HCT116 (cell line): ENCODE measurements around the gene SDR42E2. TPM values are rescaled to one million over a fixed set of nuclear protein-coding genes. Genes with fewer than 3 reads are reported as not detected.

Experiments used
- ATAC-seq: fragments of 200-7000 bp; cut with Tn5 transposase; 2 replicates; pipeline ENCODE4 v1.9.1; 2020; ENCODE audit warnings: mild to moderate bottlenecking, moderate library complexity
- BruUV-seq: library from RNA; stranded (reverse); fragments of 400-500 nt; replicated peaks from 2 replicates; lab custom pipeline; 2021; lab: Mats Ljungman, UMichigan
- CTCF ChIA-PET: fragments of 300-600 bp; sonication (Branson Sonifier 250); formaldehyde crosslinking; loops from one replicate; lab custom pipeline; 2021; ENCODE audit warnings: antibody characterized with exemption; lab: Charles Lee
- POLR2A ChIA-PET: fragments of 300-600, 350-600 bp; sonication (Branson Sonifier 250); formaldehyde crosslinking; loops from one replicate; lab custom pipeline; 2021; ENCODE audit warnings: antibody characterized with exemption; lab: Charles Lee
- RAD21 ChIA-PET, 2 experiments: fragments of 300-600 bp; sonication (Branson Sonifier 250); formaldehyde crosslinking; loops; one replicate each; lab custom pipeline; 2023; ENCODE audit warnings: low total read pairs in 2 of 2; ENCODE audit not compliant: uncharacterized antibody in 2 of 2, unreplicated experiment in 2 of 2, low non-redundant PET in 1 of 2; lab: Charles Lee
- DNase-seq: peaks from one replicate; pipeline ENCODE4 v3.0.0-alpha.2; 2010; ENCODE audit warnings: low read depth, low spot score
- H2AFZ ChIP-seq: fragments of 200-600 bp; shearing (Covaris generic), sonication (generic); 2 replicates; pipeline ENCODE4 v1.6.1; 2017; ENCODE audit warnings: low read depth, mixed run types, mixed read lengths, antibody characterized with exemption, low read length; ENCODE audit not compliant: poor library complexity, severe bottlenecking
- H3K27ac ChIP-seq: 2 replicates; pipeline ENCODE4 v1.5.1; 2012; ENCODE audit warnings: low read depth, low read length
- H3K27me3 ChIP-seq: fragments of 200-600 bp; sonication (generic); 2 replicates; pipeline ENCODE4 v1.6.1; 2016; ENCODE audit warnings: mixed run types, low read length, mixed read lengths; ENCODE audit not compliant: insufficient read depth
- H3K36me3 ChIP-seq, 2 experiments: fragments of 200-500 bp in 1 of 2; fragments of 200-600 bp in 1 of 2; sonication (Bioruptor generic) in 1 of 2; sonication (generic) in 1 of 2; 2 replicates each; pipeline versions ENCODE4 v1.5.1 to v1.6.1; 2014 to 2016; ENCODE audit warnings: low read length in 2 of 2, inconsistent platforms in 1 of 2, mixed read lengths in 1 of 2, mixed run types in 1 of 2; ENCODE audit not compliant: insufficient read depth in 2 of 2, control insufficient read depth in 1 of 2
- H3K4me1 ChIP-seq, 2 experiments: fragments of 200-600 bp in 1 of 2; sonication (generic) in 1 of 2; 2 replicates each; pipeline versions ENCODE4 v1.5.1 to v1.6.1; 2012 to 2017; ENCODE audit warnings: low read length in 2 of 2, inconsistent platforms in 1 of 2, mild to moderate bottlenecking in 1 of 2, mixed read lengths in 1 of 2, mixed run types in 1 of 2, moderate library complexity in 1 of 2; ENCODE audit not compliant: insufficient read depth in 2 of 2, control insufficient read depth in 1 of 2
- H3K4me2 ChIP-seq: fragments of 200-600 bp; sonication (generic); 2 replicates; pipeline ENCODE4 v1.6.1; 2017; ENCODE audit warnings: mixed run types, low read length, mixed read lengths
- H3K4me3 ChIP-seq, 2 experiments: fragments of 200-600 bp in 1 of 2; sonication (generic) in 1 of 2; replicated peaks in 1 of 2; 2 replicates each; pipeline ENCODE4 v1.5.1; 2011 to 2016; ENCODE audit warnings: low read length in 2 of 2, control low read depth in 1 of 2, low read depth in 1 of 2, mild to moderate bottlenecking in 1 of 2, mixed read lengths in 1 of 2, mixed run types in 1 of 2
- H3K79me2 ChIP-seq: fragments of 200-600 bp; sonication (generic); 2 replicates; pipeline ENCODE4 v1.6.1; 2017; ENCODE audit warnings: mild to moderate bottlenecking, mixed run types, low read length, moderate library complexity, mixed read lengths; ENCODE audit not compliant: insufficient read depth
- H3K9ac ChIP-seq: fragments of 200-600 bp; sonication (generic); 2 replicates; pipeline ENCODE4 v1.6.1; 2016; ENCODE audit warnings: low read length, mixed read lengths
- H3K9me2 ChIP-seq: fragments of 200-600 bp; sonication (generic), shearing (Covaris generic); 2 replicates; pipeline ENCODE4 v1.6.1; 2017; ENCODE audit warnings: mixed run types, mild to moderate bottlenecking, moderate library complexity; ENCODE audit not compliant: insufficient read depth
- H3K9me3 ChIP-seq, 2 experiments: fragments of 200-500 bp in 1 of 2; fragments of 200-600 bp in 1 of 2; sonication (Bioruptor generic) in 1 of 2; sonication (generic) in 1 of 2; 2 replicates each; pipeline ENCODE4 v1.6.1; 2014 to 2017; ENCODE audit warnings: low read length in 2 of 2, mixed read lengths in 2 of 2, inconsistent platforms in 1 of 2, low read depth in 1 of 2, mild to moderate bottlenecking in 1 of 2, mixed run types in 1 of 2, moderate library complexity in 1 of 2; ENCODE audit not compliant: control insufficient read depth in 1 of 2, insufficient read depth in 1 of 2
- H4K20me1 ChIP-seq: fragments of 200-600 bp; sonication (generic), shearing (Covaris generic); 2 replicates; pipeline ENCODE4 v1.6.1; 2017; ENCODE audit warnings: mixed run types, mild to moderate bottlenecking, moderate library complexity; ENCODE audit not compliant: insufficient read depth
- CBX3 ChIP-seq: IDR thresholded peaks from 2 replicates; pipeline ENCODE4 v1.6.1; 2012; ENCODE audit warnings: low read depth
- CTCF ChIP-seq, 3 experiments: fragments of 200-600 bp in 1 of 3; sonication (generic) in 1 of 3; IDR thresholded peaks in 2 of 3; conservative IDR thresholded peaks in 1 of 3; 2 replicates each; pipeline ENCODE4 v1.5.1; 2012 to 2017; ENCODE audit warnings: low read depth in 2 of 3, low read length in 2 of 3, antibody characterized with exemption in 1 of 3, borderline replicate concordance in 1 of 3, control low read depth in 1 of 3, mild to moderate bottlenecking in 1 of 3, mixed read lengths in 1 of 3, mixed run types in 1 of 3, moderate library complexity in 1 of 3; ENCODE audit not compliant: insufficient read depth in 1 of 3
- EGR1 ChIP-seq: IDR thresholded peaks from 2 replicates; pipeline ENCODE4 v1.6.1; 2012; ENCODE audit warnings: low read depth
- ELF1 ChIP-seq: IDR thresholded peaks from 2 replicates; pipeline ENCODE4 v1.6.1; 2012; ENCODE audit warnings: low read depth, borderline replicate concordance
- FOSL1 ChIP-seq: IDR thresholded peaks from 2 replicates; pipeline ENCODE4 v1.6.1; 2012; ENCODE audit warnings: low read depth
- POLR2AphosphoS5 ChIP-seq: IDR thresholded peaks from 2 replicates; pipeline ENCODE4 v1.6.1; 2011; ENCODE audit warnings: mild to moderate bottlenecking, low read depth, low read length, moderate library complexity
- SIN3A ChIP-seq: IDR thresholded peaks from 2 replicates; pipeline ENCODE4 v1.6.1; 2012; ENCODE audit warnings: low read depth
- SP1 ChIP-seq: IDR thresholded peaks from 2 replicates; pipeline ENCODE4 v1.6.1; 2012; ENCODE audit warnings: low read depth
- SRF ChIP-seq: IDR thresholded peaks from 2 replicates; pipeline ENCODE4 v1.6.1; 2012; ENCODE audit warnings: low read depth
- YY1 ChIP-seq: IDR thresholded peaks from 2 replicates; pipeline ENCODE4 v1.6.1; 2011; ENCODE audit warnings: low read length, low read depth, moderate library complexity, mild to moderate bottlenecking; ENCODE audit not compliant: insufficient replicate concordance; ENCODE audit errors: extremely low read depth
- ZNF274 ChIP-seq: fragments of 200-500 bp; sonication (Bioruptor generic); IDR thresholded peaks from 2 replicates; pipeline ENCODE4 v1.6.1; 2014; ENCODE audit warnings: mild to moderate bottlenecking, low read depth, low read length, inconsistent platforms
- intact Hi-C: fragments of 100-400 bp; cut with micrococcal nuclease; formaldehyde crosslinking; loops from 2 replicates; pipeline ENCODE4 v1.10.0; 2022
- total RNA-seq: library from RNA; stranded (reverse); gene quantifications from one replicate; pipeline ENCODE4 v1.2.1, GENCODE V29; 2021; ENCODE audit not compliant: unreplicated experiment
- TF ChIP-seq, protein P1 (sequence below): IDR thresholded peaks from 2 replicates; pipeline ENCODE4 v1.6.1; 2012

The SDR42E2 gene
- total RNA-seq, 1 experiment from 2014 or later: 0.27 TPM

GRCh38 chr16:22203091-22203490 is 40.8 kb downstream of the SDR42E2 start:
- no peak for DNase-seq
- no peaks in the 10 kb centered on the region for H4K20me1 ChIP-seq
- TF ChIP-seq ZNF274 (no peak), FOSL1 (no peak), POLR2AphosphoS5 (no peak), CTCF (IDR thresholded peaks at IDR 0.05 in 2 of 3, conservative IDR thresholded peaks at IDR 0.05 in 1 of 3; ENCODE audit: borderline replicate concordance in 1 of 3, insufficient read depth in 1 of 3, low read depth in 2 of 3, low read length in 2 of 3) (no peak), CBX3 (no peak), SRF (no peak), EGR1 (no peak), SP1 (no peak), SIN3A (no peak), ELF1 (no peak), YY1 (no peak)
- TF ChIP-seq, protein P1, sequence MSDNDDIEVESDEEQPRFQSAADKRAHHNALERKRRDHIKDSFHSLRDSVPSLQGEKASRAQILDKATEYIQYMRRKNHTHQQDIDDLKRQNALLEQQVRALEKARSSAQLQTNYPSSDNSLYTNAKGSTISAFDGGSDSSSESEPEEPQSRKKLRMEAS: no peak
- TF ChIP-seq, all 23 proteins: peak for 0
- BruUV-seq: no TSS peak
- Histone ChIP-seq H3K9ac (no peak overlapping the region), H3K4me3 (no peak overlapping the region), H3K27ac (no peak overlapping the region), H3K27me3 (no peaks in the 10 kb centered on the region), H3K36me3 (no peaks in the 10 kb centered on the region), H3K79me2 (peaks cover 17% of the 10 kb centered on the region), H3K9me3 (no peaks in the 10 kb centered on the region), H2AFZ (no peak overlapping the region), H3K9me2 (no peaks in the 10 kb centered on the region), H3K4me2 (no peak overlapping the region), H3K4me1 (peaks cover 31 to 46% of the 10 kb centered on the region in 2 experiments)
- no peak for ATAC-seq
- ChIA-PET POLR2A (no interaction called here), RAD21 (no interaction called here), CTCF (no interaction called here)
- intact Hi-C loops: no loop called here
